Panc1 (cell line): ENCODE data around the gene HDAC1. TPM values are rescaled to one million over a fixed set of nuclear protein-coding genes. Genes with fewer than 3 reads are reported as not detected.
"Not testable (repeated sequence)": the region's sequence is repeated elsewhere in the genome, so short reads cannot be mapped to it uniquely, and the experiment has no call there.

ENCODE experiments used
- ATAC-seq: fragments of 200-7000 bp; cut with Tn5 transposase; 2 replicates; pipeline ENCODE4 v1.9.1; 2020; ENCODE audit warnings: mild to moderate bottlenecking, moderate library complexity
- BruUV-seq: library from RNA; stranded (reverse); fragments of 400-500 nt; replicated peaks from 2 replicates; lab custom pipeline; 2021; lab: Mats Ljungman, UMichigan
- CTCF ChIA-PET: fragments of 300-600 bp; sonication (Branson Sonifier 250); formaldehyde crosslinking; loops from one replicate; lab custom pipeline; 2022; ENCODE audit warnings: antibody characterized with exemption; lab: Charles Lee
- POLR2A ChIA-PET: fragments of 300-600 bp; sonication (Branson Sonifier 250); formaldehyde crosslinking; loops from one replicate; lab custom pipeline; 2022; ENCODE audit warnings: antibody characterized with exemption; lab: Charles Lee
- DNase-seq: peaks from one replicate; pipeline ENCODE4 v3.0.0-alpha.2; 2010; ENCODE audit warnings: low read depth, low spot score
- H3K27ac ChIP-seq: 2 replicates; pipeline ENCODE4 v1.5.1; 2011; ENCODE audit warnings: mild to moderate bottlenecking, low read length, inconsistent platforms
- H3K27me3 ChIP-seq: fragments of 200-500 bp; sonication (Bioruptor generic); 2 replicates; pipeline ENCODE4 v1.6.0; 2014; ENCODE audit warnings: low read length, inconsistent platforms; ENCODE audit not compliant: control insufficient read depth, insufficient read depth
- H3K36me3 ChIP-seq: fragments of 200-500 bp; sonication (Bioruptor generic); 2 replicates; pipeline ENCODE4 v1.5.1; 2014; ENCODE audit warnings: inconsistent platforms, mild to moderate bottlenecking, low read length, moderate library complexity; ENCODE audit not compliant: control insufficient read depth, insufficient read depth
- H3K4me1 ChIP-seq: 2 replicates; pipeline ENCODE4 v1.5.1; 2011; ENCODE audit warnings: inconsistent platforms, mild to moderate bottlenecking, low read length, moderate library complexity; ENCODE audit not compliant: control insufficient read depth, insufficient read depth
- H3K4me3 ChIP-seq, 2 experiments: 2 replicates each; pipeline ENCODE4 v1.5.1; 2011 to 2012; ENCODE audit warnings: low read depth in 2 of 2, low read length in 2 of 2, mild to moderate bottlenecking in 2 of 2, inconsistent platforms in 1 of 2, moderate library complexity in 1 of 2
- H3K9me3 ChIP-seq: fragments of 200-500 bp; sonication (Bioruptor generic); 2 replicates; pipeline ENCODE4 v1.5.1; 2014; ENCODE audit warnings: low read depth, mild to moderate bottlenecking, inconsistent platforms, low read length, moderate library complexity; ENCODE audit not compliant: control insufficient read depth, insufficient read depth
- POLR2AphosphoS5 ChIP-seq: IDR thresholded peaks from 2 replicates; pipeline ENCODE4 v1.6.1; 2012; ENCODE audit warnings: mild to moderate bottlenecking, low read depth, low read length, moderate library complexity
- SIN3A ChIP-seq: IDR thresholded peaks from 2 replicates; pipeline ENCODE4 v1.6.1; 2012; ENCODE audit warnings: low read depth, mild to moderate bottlenecking, low read length, moderate library complexity, borderline replicate concordance; ENCODE audit not compliant: insufficient read depth
- TCF7L2 ChIP-seq: IDR thresholded peaks from 2 replicates; pipeline ENCODE4 v1.6.1; 2011; ENCODE audit warnings: mild to moderate bottlenecking, low read depth, low read length, inconsistent platforms
- in situ Hi-C: cut with HindIII; loops from 2 replicates; pipeline ENCODE4 v1.10.0; 2016; ENCODE audit warnings: low sequenced_read_pairs, low pct_unique_long_range_greater_than_20kb
- intact Hi-C: fragments of 100-400 bp; cut with micrococcal nuclease; formaldehyde crosslinking; loops from one replicate; pipeline ENCODE4 v1.10.0; 2022; ENCODE audit not compliant: unreplicated experiment
- total RNA-seq: library from RNA; stranded (reverse); gene quantifications from one replicate; pipeline ENCODE4 v1.2.1, GENCODE V29; 2021; ENCODE audit not compliant: unreplicated experiment
- TF ChIP-seq, protein P1 (sequence below), 2 experiments: IDR thresholded peaks; 2 replicates each; pipeline ENCODE4 v1.6.1; 2011 to 2012; ENCODE audit warnings: low read depth in 2 of 2, control low read depth in 1 of 2, low read length in 1 of 2, mild to moderate bottlenecking in 1 of 2, moderate library complexity in 1 of 2; ENCODE audit not compliant: insufficient read depth in 1 of 2
- TF ChIP-seq, protein P2 (sequence below): fragments of 450-650 bp; IDR thresholded peaks from 2 replicates; pipeline ENCODE4 v1.5.1; 2017; ENCODE audit warnings: mild to moderate bottlenecking

Gene HDAC1
- total RNA-seq, 1 experiment from 2014 or later: 256 TPM

DNA sequence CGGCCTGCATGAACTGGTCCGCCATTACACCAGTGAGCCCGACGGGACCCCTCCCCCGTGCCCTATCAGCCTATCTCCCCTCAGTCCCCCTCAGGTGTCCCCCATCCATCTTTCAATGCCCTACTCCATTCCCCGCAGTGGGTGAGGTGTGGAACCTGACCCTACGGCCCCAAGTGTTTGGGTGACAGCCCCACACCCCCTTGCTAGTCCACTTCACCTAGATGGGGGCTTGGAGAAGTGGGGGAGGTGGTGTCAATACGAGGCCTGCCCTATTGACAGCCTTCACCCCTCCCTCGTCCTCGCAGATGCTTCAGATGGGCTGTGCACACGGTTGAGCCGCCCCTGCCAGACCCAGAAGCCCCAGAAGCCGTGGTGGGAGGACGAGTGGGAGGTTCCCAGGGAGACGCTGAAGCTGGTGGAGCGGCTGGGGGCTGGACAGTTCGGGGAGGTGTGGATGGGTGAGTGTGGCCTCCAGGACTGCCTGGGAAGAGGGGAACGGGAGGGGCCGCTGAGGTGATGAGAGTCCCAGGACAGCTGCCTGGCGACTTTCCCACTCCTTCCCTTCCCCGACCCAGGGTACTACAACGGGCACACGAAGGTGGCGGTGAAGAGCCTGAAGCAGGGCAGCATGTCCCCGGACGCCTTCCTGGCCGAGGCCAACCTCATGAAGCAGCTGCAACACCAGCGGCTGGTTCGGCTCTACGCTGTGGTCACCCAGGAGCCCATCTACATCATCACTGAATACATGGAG, 15.7 kb upstream of the HDAC1 start:
- ChIA-PET CTCF (no interaction called here), POLR2A (no interaction called here)
- Histone ChIP-seq H3K27me3 (no peaks in the 10 kb centered on the region), H3K9me3 (no peaks in the 10 kb centered on the region), H3K4me3 (no peak overlapping the region), H3K4me1 (peaks cover 12% of the 10 kb centered on the region; the same call in 1 of the 2 replicates), H3K27ac (no peak overlapping the region), H3K36me3 (no peaks in the 10 kb centered on the region)
- in situ Hi-C loops (no loop called here), intact Hi-C loops (no loop called here)
- DNase-seq (no peak), ATAC-seq (no peak)
- TF ChIP-seq POLR2AphosphoS5 (no peak), SIN3A (no peak), TCF7L2 (no peak)
- TF ChIP-seq, protein P1, sequence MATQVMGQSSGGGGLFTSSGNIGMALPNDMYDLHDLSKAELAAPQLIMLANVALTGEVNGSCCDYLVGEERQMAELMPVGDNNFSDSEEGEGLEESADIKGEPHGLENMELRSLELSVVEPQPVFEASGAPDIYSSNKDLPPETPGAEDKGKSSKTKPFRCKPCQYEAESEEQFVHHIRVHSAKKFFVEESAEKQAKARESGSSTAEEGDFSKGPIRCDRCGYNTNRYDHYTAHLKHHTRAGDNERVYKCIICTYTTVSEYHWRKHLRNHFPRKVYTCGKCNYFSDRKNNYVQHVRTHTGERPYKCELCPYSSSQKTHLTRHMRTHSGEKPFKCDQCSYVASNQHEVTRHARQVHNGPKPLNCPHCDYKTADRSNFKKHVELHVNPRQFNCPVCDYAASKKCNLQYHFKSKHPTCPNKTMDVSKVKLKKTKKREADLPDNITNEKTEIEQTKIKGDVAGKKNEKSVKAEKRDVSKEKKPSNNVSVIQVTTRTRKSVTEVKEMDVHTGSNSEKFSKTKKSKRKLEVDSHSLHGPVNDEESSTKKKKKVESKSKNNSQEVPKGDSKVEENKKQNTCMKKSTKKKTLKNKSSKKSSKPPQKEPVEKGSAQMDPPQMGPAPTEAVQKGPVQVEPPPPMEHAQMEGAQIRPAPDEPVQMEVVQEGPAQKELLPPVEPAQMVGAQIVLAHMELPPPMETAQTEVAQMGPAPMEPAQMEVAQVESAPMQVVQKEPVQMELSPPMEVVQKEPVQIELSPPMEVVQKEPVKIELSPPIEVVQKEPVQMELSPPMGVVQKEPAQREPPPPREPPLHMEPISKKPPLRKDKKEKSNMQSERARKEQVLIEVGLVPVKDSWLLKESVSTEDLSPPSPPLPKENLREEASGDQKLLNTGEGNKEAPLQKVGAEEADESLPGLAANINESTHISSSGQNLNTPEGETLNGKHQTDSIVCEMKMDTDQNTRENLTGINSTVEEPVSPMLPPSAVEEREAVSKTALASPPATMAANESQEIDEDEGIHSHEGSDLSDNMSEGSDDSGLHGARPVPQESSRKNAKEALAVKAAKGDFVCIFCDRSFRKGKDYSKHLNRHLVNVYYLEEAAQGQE (IDR thresholded peaks at IDR 0.05; ENCODE audit: insufficient read depth in 1 of 2, low read depth in 2 of 2, low read length in 1 of 2): no peak
- TF ChIP-seq, protein P2, sequence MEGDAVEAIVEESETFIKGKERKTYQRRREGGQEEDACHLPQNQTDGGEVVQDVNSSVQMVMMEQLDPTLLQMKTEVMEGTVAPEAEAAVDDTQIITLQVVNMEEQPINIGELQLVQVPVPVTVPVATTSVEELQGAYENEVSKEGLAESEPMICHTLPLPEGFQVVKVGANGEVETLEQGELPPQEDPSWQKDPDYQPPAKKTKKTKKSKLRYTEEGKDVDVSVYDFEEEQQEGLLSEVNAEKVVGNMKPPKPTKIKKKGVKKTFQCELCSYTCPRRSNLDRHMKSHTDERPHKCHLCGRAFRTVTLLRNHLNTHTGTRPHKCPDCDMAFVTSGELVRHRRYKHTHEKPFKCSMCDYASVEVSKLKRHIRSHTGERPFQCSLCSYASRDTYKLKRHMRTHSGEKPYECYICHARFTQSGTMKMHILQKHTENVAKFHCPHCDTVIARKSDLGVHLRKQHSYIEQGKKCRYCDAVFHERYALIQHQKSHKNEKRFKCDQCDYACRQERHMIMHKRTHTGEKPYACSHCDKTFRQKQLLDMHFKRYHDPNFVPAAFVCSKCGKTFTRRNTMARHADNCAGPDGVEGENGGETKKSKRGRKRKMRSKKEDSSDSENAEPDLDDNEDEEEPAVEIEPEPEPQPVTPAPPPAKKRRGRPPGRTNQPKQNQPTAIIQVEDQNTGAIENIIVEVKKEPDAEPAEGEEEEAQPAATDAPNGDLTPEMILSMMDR: no peak
- BruUV-seq: no TSS peak

DNA sequence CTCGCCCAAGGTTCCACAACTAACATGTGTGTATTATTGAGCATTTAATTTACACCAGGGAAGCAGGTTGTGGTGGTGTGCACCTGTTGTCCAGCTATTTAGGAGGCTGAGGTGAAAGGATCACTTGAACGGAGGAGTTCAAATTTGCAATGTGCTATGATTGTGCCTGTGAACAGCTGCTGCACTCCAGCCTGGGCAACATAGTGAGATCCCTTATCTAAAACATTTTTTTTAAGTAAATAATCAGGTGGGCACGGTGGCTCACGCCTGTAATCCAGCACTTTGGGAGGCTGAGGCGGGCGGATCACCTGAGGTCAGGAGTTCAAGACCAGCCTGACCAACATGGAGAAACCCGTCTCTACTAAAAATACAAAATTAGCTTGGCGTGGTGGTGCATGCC, 7.1 kb upstream of the HDAC1 start:
- POLR2A ChIA-PET, in situ Hi-C loops, H3K4me1 ChIP-seq, CTCF ChIA-PET, H3K27ac ChIP-seq, H3K9me3 ChIP-seq, H3K4me3 ChIP-seq, BruUV-seq, intact Hi-C loops, H3K27me3 ChIP-seq, ATAC-seq, H3K36me3 ChIP-seq, DNase-seq: not testable (repeated sequence)

DNA sequence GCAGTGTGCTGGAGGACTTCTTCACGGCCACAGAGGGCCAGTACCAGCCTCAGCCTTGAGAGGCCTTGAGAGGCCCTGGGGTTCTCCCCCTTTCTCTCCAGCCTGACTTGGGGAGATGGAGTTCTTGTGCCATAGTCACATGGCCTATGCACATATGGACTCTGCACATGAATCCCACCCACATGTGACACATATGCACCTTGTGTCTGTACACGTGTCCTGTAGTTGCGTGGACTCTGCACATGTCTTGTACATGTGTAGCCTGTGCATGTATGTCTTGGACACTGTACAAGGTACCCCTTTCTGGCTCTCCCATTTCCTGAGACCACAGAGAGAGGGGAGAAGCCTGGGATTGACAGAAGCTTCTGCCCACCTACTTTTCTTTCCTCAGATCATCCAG, 6.2 kb upstream of the HDAC1 start:
- ChIA-PET POLR2A (no interaction called here), CTCF (no interaction called here)
- intact Hi-C loops: no loop called here
- no peak overlapping the region for H3K4me3 ChIP-seq
- DNase-seq (no peak), ATAC-seq (0 out of 2 replicates have a peak, but pooled peaks have one; percentile 16)
- no TSS peak for BruUV-seq
- 0 out of 2 replicates have a peak, but pooled peaks cover 4% of the 10 kb centered on the region for H3K4me1 ChIP-seq
- H3K27ac ChIP-seq: no peak overlapping the region
- H3K27me3 ChIP-seq: no peaks in the 10 kb centered on the region
- in situ Hi-C loops: no loop called here
- no peaks in the 10 kb centered on the region for H3K36me3 ChIP-seq
- TF ChIP-seq POLR2AphosphoS5: no peak
- no peak for TF ChIP-seq SIN3A
- TF ChIP-seq, protein P1 (IDR thresholded peaks at IDR 0.05; ENCODE audit: insufficient read depth in 1 of 2, low read depth in 2 of 2, low read length in 1 of 2): no peak
- no peak for TF ChIP-seq TCF7L2
- TF ChIP-seq, protein P2: no peak
- H3K9me3 ChIP-seq: no peaks in the 10 kb centered on the region
